Measurements from ENCODE around the gene GIMAP6.
"Not testable (repeated sequence)": the region's sequence is repeated elsewhere in the genome, so short reads cannot be mapped to it uniquely, and the experiment has no call there.

The GIMAP6 gene

GRCh38 chr7:150665089-150665748 lies 33.0 kb upstream of the GIMAP6 start:
- Histone ChIP-seq H3K9me3 (ENCODE audit: control insufficient read depth, insufficient read depth, low read length) (no peaks in the 10 kb centered on the region), H3K36me3 (ENCODE audit: control insufficient read depth, insufficient read depth, low read length) (no peaks in the 10 kb centered on the region), H3K4me3 (ENCODE audit: low read depth, low read length) (no peak overlapping the region), H3K4me1 (ENCODE audit: control insufficient read depth, insufficient read depth, low read length) (no peaks in the 10 kb centered on the region), H3K9ac (ENCODE audit: low read depth, low read length) (no peak overlapping the region), H3K27me3 (ENCODE audit: control insufficient read depth, insufficient read depth, low read length) (no peaks in the 10 kb centered on the region)

DNA sequence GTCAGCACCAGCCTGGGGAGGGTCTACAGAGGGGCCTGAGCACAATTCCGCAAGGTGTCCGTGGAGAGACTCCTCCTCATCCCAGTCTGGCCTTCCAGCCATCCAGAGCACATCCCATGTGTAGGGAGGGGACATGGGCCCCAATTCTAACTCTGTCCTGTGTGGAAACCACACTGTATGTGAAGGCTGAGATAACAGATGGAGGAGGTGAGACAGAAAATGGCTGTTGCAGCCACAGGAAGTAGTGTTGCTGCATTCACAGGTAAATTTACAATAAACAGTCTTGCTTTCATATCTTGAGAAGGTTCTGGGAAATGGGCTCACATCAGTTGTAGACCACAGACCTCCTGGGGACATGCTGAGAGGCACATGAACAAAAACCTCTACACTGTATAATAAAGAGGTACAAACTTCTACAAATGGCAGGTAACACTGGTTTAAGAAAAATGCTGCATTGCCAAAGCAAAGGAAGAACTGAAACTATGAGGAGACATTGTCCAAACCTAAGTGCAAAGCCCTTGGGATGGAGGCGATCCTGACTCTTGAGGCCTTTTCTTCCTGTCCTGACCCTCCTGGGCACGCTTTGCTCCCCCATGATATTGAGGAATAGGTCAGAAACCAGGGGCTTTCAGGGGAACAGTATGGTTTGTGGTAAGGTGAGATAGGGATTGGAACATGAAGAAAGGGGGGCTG lies 31.8 kb upstream of the GIMAP6 start:
- H3K36me3 ChIP-seq (ENCODE audit: control insufficient read depth, insufficient read depth, low read length): no peaks in the 10 kb centered on the region
- H3K4me1 ChIP-seq (ENCODE audit: control insufficient read depth, insufficient read depth, low read length): no peaks in the 10 kb centered on the region
- H3K9ac ChIP-seq (ENCODE audit: low read depth, low read length): no peak overlapping the region
- H3K9me3 ChIP-seq (ENCODE audit: control insufficient read depth, insufficient read depth, low read length): no peaks in the 10 kb centered on the region
- no peak overlapping the region for H3K4me3 ChIP-seq (ENCODE audit: low read depth, low read length)
- H3K27me3 ChIP-seq (ENCODE audit: control insufficient read depth, insufficient read depth, low read length): no peaks in the 10 kb centered on the region

- H3K4me3 ChIP-seq (ENCODE audit: low read depth, low read length); H3K4me1 ChIP-seq (ENCODE audit: control insufficient read depth, insufficient read depth, low read length); H3K9ac ChIP-seq (ENCODE audit: low read depth, low read length); H3K36me3 ChIP-seq (ENCODE audit: control insufficient read depth, insufficient read depth, low read length); H3K9me3 ChIP-seq (ENCODE audit: control insufficient read depth, insufficient read depth, low read length); H3K27me3 ChIP-seq (ENCODE audit: control insufficient read depth, insufficient read depth, low read length): not testable (repeated sequence)
These were observed 30.6 kb upstream of the GIMAP6 start for GRCh38 chr7:150662821-150663220.

GRCh38 chr7:150660939-150661613 lies 28.9 kb upstream of the GIMAP6 start:
- peaks cover 3% of the 10 kb centered on the region for H3K27me3 ChIP-seq (ENCODE audit: control insufficient read depth, insufficient read depth, low read length)
- H3K4me3 ChIP-seq (ENCODE audit: low read depth, low read length): no peak overlapping the region
- H3K4me1 ChIP-seq (ENCODE audit: control insufficient read depth, insufficient read depth, low read length): no peaks in the 10 kb centered on the region
- no peaks in the 10 kb centered on the region for H3K36me3 ChIP-seq (ENCODE audit: control insufficient read depth, insufficient read depth, low read length)
- H3K9me3 ChIP-seq (ENCODE audit: control insufficient read depth, insufficient read depth, low read length): peaks cover 7% of the 10 kb centered on the region
- no peak overlapping the region for H3K9ac ChIP-seq (ENCODE audit: low read depth, low read length)

GRCh38 chr7:150657526-150657925 lies 25.3 kb upstream of the GIMAP6 start:
- H3K4me1 ChIP-seq (ENCODE audit: control insufficient read depth, insufficient read depth, low read length): no peaks in the 10 kb centered on the region
- no peak overlapping the region for H3K9ac ChIP-seq (ENCODE audit: low read depth, low read length)
- H3K36me3 ChIP-seq (ENCODE audit: control insufficient read depth, insufficient read depth, low read length): no peaks in the 10 kb centered on the region
- H3K4me3 ChIP-seq (ENCODE audit: low read depth, low read length): no peak overlapping the region
- H3K27me3 ChIP-seq (ENCODE audit: control insufficient read depth, insufficient read depth, low read length): peaks cover 3% of the 10 kb centered on the region
- H3K9me3 ChIP-seq (ENCODE audit: control insufficient read depth, insufficient read depth, low read length): peaks cover 7% of the 10 kb centered on the region

DNA sequence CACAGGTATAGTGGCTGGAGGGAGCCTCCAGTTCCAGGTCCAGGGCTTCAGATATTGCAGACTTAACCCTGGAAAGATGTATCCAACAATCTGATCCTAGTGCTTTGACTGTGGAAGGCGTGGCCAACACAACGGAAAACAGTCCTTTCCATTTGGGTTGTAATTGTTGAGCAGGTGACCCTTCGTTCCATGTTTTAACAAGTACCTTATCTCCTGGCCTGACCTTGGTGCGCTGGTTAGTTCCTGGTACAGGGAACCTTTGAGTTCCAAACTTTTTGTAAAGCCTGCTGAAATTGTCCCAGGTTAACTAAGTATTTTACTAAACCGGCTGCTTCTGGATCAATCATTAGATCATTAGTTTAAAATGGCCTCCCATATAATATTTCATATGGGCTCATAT lies 23.9 kb upstream of the GIMAP6 start:
- peaks cover 3% of the 10 kb centered on the region for H3K27me3 ChIP-seq (ENCODE audit: control insufficient read depth, insufficient read depth, low read length)
- no peaks in the 10 kb centered on the region for H3K4me1 ChIP-seq (ENCODE audit: control insufficient read depth, insufficient read depth, low read length)
- peaks cover 7% of the 10 kb centered on the region for H3K9me3 ChIP-seq (ENCODE audit: control insufficient read depth, insufficient read depth, low read length)
- no peaks in the 10 kb centered on the region for H3K36me3 ChIP-seq (ENCODE audit: control insufficient read depth, insufficient read depth, low read length)
- H3K9ac ChIP-seq (ENCODE audit: low read depth, low read length): no peak overlapping the region
- H3K4me3 ChIP-seq (ENCODE audit: low read depth, low read length): no peak overlapping the region

DNA sequence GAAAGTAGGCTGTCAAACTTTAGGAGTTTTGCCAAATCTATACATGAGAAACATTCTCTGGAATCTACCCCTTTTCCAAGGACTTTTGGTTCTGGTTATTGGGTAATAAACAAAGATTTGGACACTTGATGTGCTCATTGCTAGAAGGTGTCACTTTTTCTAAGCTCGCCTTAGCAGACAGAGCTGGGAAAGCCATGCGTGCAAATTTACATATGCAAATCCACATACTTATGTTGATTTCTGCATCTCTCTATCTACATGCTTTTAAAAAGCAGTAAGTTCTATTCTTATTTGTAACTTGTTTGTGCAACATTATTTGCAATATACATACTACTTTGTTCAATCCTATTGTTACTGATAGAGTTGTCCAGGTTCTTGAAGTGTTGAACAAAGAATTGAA lies 22.5 kb upstream of the GIMAP6 start:
- Histone ChIP-seq H3K27me3 (ENCODE audit: control insufficient read depth, insufficient read depth, low read length) (peaks cover 3% of the 10 kb centered on the region), H3K4me1 (ENCODE audit: control insufficient read depth, insufficient read depth, low read length) (no peaks in the 10 kb centered on the region), H3K4me3 (ENCODE audit: low read depth, low read length) (no peak overlapping the region), H3K9ac (ENCODE audit: low read depth, low read length) (no peak overlapping the region), H3K36me3 (ENCODE audit: control insufficient read depth, insufficient read depth, low read length) (no peaks in the 10 kb centered on the region), H3K9me3 (ENCODE audit: control insufficient read depth, insufficient read depth, low read length) (peaks cover 7% of the 10 kb centered on the region)

GRCh38 chr7:150649080-150649385 lies 16.8 kb upstream of the GIMAP6 start:
- no peaks in the 10 kb centered on the region for H3K9me3 ChIP-seq (ENCODE audit: control insufficient read depth, insufficient read depth, low read length)
- H3K27me3 ChIP-seq (ENCODE audit: control insufficient read depth, insufficient read depth, low read length): no peaks in the 10 kb centered on the region
- no peaks in the 10 kb centered on the region for H3K36me3 ChIP-seq (ENCODE audit: control insufficient read depth, insufficient read depth, low read length)
- H3K4me1 ChIP-seq (ENCODE audit: control insufficient read depth, insufficient read depth, low read length): no peaks in the 10 kb centered on the region
- no peak overlapping the region for H3K4me3 ChIP-seq (ENCODE audit: low read depth, low read length)
- no peak overlapping the region for H3K9ac ChIP-seq (ENCODE audit: low read depth, low read length)

DNA sequence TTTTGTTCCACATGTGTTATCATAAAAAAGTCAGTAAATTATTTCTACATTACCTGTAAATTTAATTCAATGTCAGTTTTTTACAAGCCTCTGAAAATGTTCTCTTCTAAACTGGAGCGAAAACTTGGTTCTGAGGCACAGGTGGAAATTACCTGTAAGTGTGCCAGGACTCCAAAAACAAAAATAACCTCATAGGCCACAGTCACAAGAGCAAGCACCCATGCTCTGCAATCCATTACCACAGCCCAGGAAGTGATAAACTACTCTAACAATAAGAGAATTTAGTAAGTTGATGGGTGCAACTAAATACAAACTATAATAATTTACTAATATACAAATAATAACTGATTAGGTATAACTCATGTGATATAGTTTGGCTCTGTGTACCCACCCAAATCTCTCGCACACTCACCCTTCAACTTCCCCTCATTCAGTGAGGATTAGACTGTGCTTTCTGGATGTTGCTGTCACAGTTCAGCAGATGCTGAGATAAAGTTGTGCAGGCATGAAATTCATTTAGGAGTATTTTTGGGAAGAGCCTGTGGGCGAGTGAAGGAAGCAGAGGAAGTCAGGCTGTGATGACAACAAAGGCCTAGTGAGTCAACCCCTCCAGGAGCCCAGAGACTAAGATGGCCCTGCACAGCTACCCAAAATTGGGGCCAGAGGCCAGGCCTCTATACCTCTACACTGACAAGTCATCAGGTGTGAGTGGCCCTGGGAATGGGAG lies 16.3 kb upstream of the GIMAP6 start:
- H3K9ac ChIP-seq (ENCODE audit: low read depth, low read length): no peak overlapping the region
- no peaks in the 10 kb centered on the region for H3K36me3 ChIP-seq (ENCODE audit: control insufficient read depth, insufficient read depth, low read length)
- H3K27me3 ChIP-seq (ENCODE audit: control insufficient read depth, insufficient read depth, low read length): no peaks in the 10 kb centered on the region
- no peaks in the 10 kb centered on the region for H3K4me1 ChIP-seq (ENCODE audit: control insufficient read depth, insufficient read depth, low read length)
- no peak overlapping the region for H3K4me3 ChIP-seq (ENCODE audit: low read depth, low read length)
- no peaks in the 10 kb centered on the region for H3K9me3 ChIP-seq (ENCODE audit: control insufficient read depth, insufficient read depth, low read length)

GRCh38 chr7:150645259-150646020 lies 13.3 kb upstream of the GIMAP6 start:
- no peaks in the 10 kb centered on the region for H3K9me3 ChIP-seq (ENCODE audit: control insufficient read depth, insufficient read depth, low read length)
- H3K4me3 ChIP-seq (ENCODE audit: low read depth, low read length): no peak overlapping the region
- H3K36me3 ChIP-seq (ENCODE audit: control insufficient read depth, insufficient read depth, low read length): no peaks in the 10 kb centered on the region
- H3K27me3 ChIP-seq (ENCODE audit: control insufficient read depth, insufficient read depth, low read length): no peaks in the 10 kb centered on the region
- no peak overlapping the region for H3K9ac ChIP-seq (ENCODE audit: low read depth, low read length)
- H3K4me1 ChIP-seq (ENCODE audit: control insufficient read depth, insufficient read depth, low read length): no peaks in the 10 kb centered on the region

GRCh38 chr7:150642926-150643325 lies 10.7 kb upstream of the GIMAP6 start:
- Histone ChIP-seq H3K27me3 (ENCODE audit: control insufficient read depth, insufficient read depth, low read length) (no peaks in the 10 kb centered on the region), H3K36me3 (ENCODE audit: control insufficient read depth, insufficient read depth, low read length) (no peaks in the 10 kb centered on the region), H3K9me3 (ENCODE audit: control insufficient read depth, insufficient read depth, low read length) (no peaks in the 10 kb centered on the region)

More at GRCh38 chr7:150642926-150643325, 10.7 kb upstream of the GIMAP6 start:
- Histone ChIP-seq H3K4me1 (ENCODE audit: control insufficient read depth, insufficient read depth, low read length) (no peaks in the 10 kb centered on the region), H3K9ac (ENCODE audit: low read depth, low read length) (no peak overlapping the region), H3K4me3 (ENCODE audit: low read depth, low read length) (no peak overlapping the region)

Measured in iPS-15b (cell line).